Cardiac septum (tissue), 1 donor: ENCODE measurements around the gene ADAMTSL1. TPM values are rescaled to one million over a fixed set of nuclear protein-coding genes. Genes with fewer than 3 reads are reported as not detected.

ENCODE experiments used
- DNase-seq: peaks from one replicate; pipeline ENCODE4 v3.0.0-alpha.2; 2020; ENCODE audit warnings: low spot score
- intact Hi-C: fragments of 100-400 bp; cut with DNase I; formaldehyde crosslinking; loops from one replicate; pipeline ENCODE4 v1.14.0; 2022
- total RNA-seq: library from RNA; stranded (reverse); fragmentation: NEBNext Ultra II Directional; extraction: Animal tissue kit (Norgen Biotek cat#: 25700); gene quantifications from one replicate; pipeline ENCODE4 v1.2.1, GENCODE V29; 2021
- donor health status: DM: no; HTN: no; CAD: no.

ADAMTSL1 gene
- total RNA-seq, 1 donor from 2014 or later, result 2.1 TPM

- no peak for DNase-seq
- intact Hi-C loops, result loop anchor here (5.0 to 10.0 kb wide), 2 partner anchors 165 to 203 kb away; no protein-coding TSS in a partner anchor
Measured at GRCh38 chr9:18459962-18460584, 13.9 kb upstream of the ADAMTSL1 start.

DNA sequence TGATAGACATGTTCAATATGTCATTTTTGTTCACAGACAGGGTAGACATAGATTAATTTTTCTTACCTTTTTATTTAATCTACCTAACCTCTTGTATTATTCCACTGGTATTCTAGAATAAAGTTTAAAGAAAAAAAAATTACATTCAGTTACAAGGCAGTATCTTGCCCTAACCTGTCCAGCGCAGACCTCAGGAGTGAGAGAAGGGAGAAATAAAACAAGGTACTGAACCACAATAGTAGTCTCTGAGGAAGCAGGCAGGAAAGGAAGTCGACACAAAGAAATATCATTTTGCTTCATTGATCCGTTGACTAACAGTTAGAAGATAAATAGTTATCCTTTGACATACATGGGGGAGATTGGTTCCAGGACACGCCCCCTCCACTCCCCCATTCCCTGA is 12.5 kb upstream of the ADAMTSL1 start:
- DNase-seq, result no peak
- intact Hi-C loops, result loop anchor here (10.0 kb wide), 1 partner anchor 163 kb away; no protein-coding TSS in a partner anchor

GRCh38 chr9:18463991-18464390 is 10.0 kb upstream of the ADAMTSL1 start:
- intact Hi-C loops, result loop anchor here (10.0 kb wide), 1 partner anchor 161 kb away; no protein-coding TSS in a partner anchor
- no peak for DNase-seq

DNA sequence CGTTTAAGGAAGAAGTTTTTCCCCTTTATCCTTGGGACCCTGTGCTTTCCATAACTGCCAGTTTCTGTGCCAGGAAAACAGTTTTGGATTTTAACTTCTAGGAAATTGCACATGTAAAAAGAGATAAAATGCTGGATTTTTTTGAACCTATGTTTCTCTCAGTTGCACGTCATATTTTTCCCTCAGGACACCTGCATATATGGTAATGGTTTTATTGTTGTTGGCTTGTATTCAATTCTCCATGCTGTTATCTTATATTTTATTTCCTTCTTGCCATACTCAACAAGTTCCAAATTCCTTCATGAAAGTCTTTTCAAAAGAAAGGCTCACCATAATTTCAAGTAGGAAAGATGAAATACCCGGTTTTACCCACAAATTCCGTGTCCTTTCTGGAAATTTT is 7.9 kb upstream of the ADAMTSL1 start:
- no peak for DNase-seq
- intact Hi-C loops, result loop anchor here (10.0 kb wide), 1 partner anchor 159 kb away; no protein-coding TSS in a partner anchor

GRCh38 chr9:18467696-18468095 is 6.3 kb upstream of the ADAMTSL1 start:
- intact Hi-C loops, result loop anchor here (10.0 kb wide), 1 partner anchor 157 kb away; no protein-coding TSS in a partner anchor
- DNase-seq, result no peak

GRCh38 chr9:18472435-18472834 is 1.5 kb upstream of the ADAMTSL1 start:
- intact Hi-C loops, result loop anchor here (10.0 kb wide), 1 partner anchor 312 kb away; no protein-coding TSS in a partner anchor
- no peak for DNase-seq

DNA sequence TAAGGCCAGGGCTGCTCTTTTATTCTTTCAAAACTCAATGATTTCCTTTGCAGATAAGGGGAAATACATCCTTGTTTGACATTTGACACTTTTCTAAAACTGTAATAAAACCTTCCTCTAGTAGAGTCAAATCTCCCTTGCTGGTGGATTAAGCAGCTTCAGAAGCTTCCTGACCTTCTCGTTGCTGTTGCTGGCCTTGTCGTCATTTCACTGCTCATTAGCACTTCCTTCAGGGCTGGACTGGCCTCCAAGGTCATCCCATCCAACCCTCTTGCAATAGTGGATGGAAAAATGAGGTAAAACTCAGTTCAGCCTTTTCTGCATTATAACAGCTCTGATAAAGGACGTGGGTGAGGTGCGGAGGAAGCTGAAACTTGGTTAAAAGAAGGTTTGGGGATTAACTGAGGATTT is 1.1 kb upstream of the ADAMTSL1 start:
- intact Hi-C loops, result loop anchor here (10.0 kb wide), 1 partner anchor 312 kb away; no protein-coding TSS in a partner anchor
- DNase-seq, result no peak

GRCh38 chr9:18474783-18475182 is 830 bp downstream of the ADAMTSL1 start:
- DNase-seq, result no peak
- intact Hi-C loops, result loop anchor here (10.0 kb wide), 1 partner anchor 310 kb away; no protein-coding TSS in a partner anchor

- DNase-seq, result no peak
- intact Hi-C loops, result loop anchor here (10.0 kb wide), 1 partner anchor 308 kb away; no protein-coding TSS in a partner anchor
Measured at GRCh38 chr9:18477121-18477660, 3.2 kb downstream of the ADAMTSL1 start.

GRCh38 chr9:18477719-18478118 is 3.8 kb downstream of the ADAMTSL1 start:
- intact Hi-C loops, result loop anchor here (2.0 to 10.0 kb wide), 2 partner anchors 21 to 307 kb away; no protein-coding TSS in a partner anchor
- no peak for DNase-seq

GRCh38 chr9:18478501-18479361 is 4.8 kb downstream of the ADAMTSL1 start:
- no peak for DNase-seq
- intact Hi-C loops, result loop anchor here (2.0 to 10.0 kb wide), 2 partner anchors 20 to 306 kb away; no protein-coding TSS in a partner anchor

GRCh38 chr9:18479405-18479804 is 5.5 kb downstream of the ADAMTSL1 start:
- intact Hi-C loops, result loop anchor here (2.0 to 10.0 kb wide), 2 partner anchors 19 to 305 kb away; no protein-coding TSS in a partner anchor
- DNase-seq, result no peak

GRCh38 chr9:18480662-18481093 is 6.7 kb downstream of the ADAMTSL1 start:
- intact Hi-C loops, result no loop called here
- no peak for DNase-seq

DNA sequence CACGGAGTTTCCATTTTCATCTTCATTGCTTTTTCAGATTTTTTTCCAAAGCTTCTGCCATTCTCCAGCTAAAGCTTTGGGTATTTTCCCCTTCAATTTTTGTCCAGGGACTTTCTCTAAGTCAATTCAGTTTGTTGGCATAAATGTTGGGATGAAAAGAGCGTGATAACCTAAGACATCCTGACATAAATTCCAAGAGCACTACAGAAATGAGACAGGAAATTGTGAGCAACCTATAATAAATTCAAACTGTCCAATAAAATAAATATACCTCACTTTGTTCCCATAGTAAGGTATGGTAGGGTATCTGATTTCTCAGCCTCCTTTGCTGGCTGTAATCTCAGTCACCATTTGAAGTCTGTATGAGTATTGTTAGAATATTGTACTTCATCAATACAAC is 8.4 kb downstream of the ADAMTSL1 start:
- intact Hi-C loops, result no loop called here
- DNase-seq, result no peak

- no peak for DNase-seq
- intact Hi-C loops, result no loop called here
Measured at GRCh38 chr9:18485714-18486113, 11.8 kb downstream of the ADAMTSL1 start.

GRCh38 chr9:18487611-18488010 is 13.7 kb downstream of the ADAMTSL1 start:
- no peak for DNase-seq
- intact Hi-C loops, result no loop called here

- intact Hi-C loops, result no loop called here
- DNase-seq, result no peak
Measured at GRCh38 chr9:18488886-18489285, 14.9 kb downstream of the ADAMTSL1 start.

DNA sequence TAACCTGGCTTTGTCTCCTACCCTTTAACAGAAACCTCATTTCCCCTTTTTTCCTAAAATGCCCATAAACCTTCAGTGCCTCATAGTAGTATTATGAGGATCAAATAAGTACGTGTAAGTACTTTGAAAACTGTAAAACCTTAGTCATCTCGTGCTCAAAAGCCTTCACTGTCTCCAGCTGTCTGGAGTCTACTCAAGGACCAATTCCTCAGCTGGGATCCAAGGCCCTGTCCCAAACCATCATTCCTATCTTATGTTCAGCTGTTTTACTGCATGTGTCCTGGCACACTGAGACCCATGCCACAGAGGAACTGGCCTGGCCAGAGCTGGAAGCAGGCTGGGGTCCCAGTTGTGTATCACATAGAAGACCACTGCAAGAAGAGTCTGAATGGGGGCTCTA is 15.9 kb downstream of the ADAMTSL1 start:
- DNase-seq, result no peak
- intact Hi-C loops, result no loop called here

- DNase-seq, result no peak
- intact Hi-C loops, result no loop called here
Measured at GRCh38 chr9:18490641-18491370, 16.9 kb downstream of the ADAMTSL1 start.
